ENCODE results near the gene GNB1.

The GNB1 gene

GRCh38 chr1:1779691-1780597, 110.9 kb downstream of the GNB1 start:
- peak; percentile 45 for DNase-seq

GRCh38 chr1:1779320-1779675, 111.6 kb downstream of the GNB1 start:
- DNase-seq = no peak

- peak; percentile 45 for DNase-seq
Observed at GRCh38 chr1:1778663-1779319, 112.1 kb downstream of the GNB1 start.

- peak; percentile 70 for DNase-seq
Observed at GRCh38 chr1:1777950-1778662, 112.8 kb downstream of the GNB1 start, which contains the start of gene NADK. NADK (minus strand) TSS chr1:1778470; CDS start chr1:1765406, 13,064 bp downstream.

- DNase-seq = no peak
Observed at GRCh38 chr1:1777583-1777899, 113.3 kb downstream of the GNB1 start.

- DNase-seq = no peak
Observed at GRCh38 chr1:1776672-1777582, 114.0 kb downstream of the GNB1 start.

GRCh38 chr1:1775327-1776226, 115.3 kb downstream of the GNB1 start:
- DNase-seq = no peak

- no peak for DNase-seq
Observed at GRCh38 chr1:1773874-1774273, 117.0 kb downstream of the GNB1 start.

GRCh38 chr1:1771096-1771495, 119.8 kb downstream of the GNB1 start:
- DNase-seq = no peak

- no peak for DNase-seq
Observed at GRCh38 chr1:1770102-1770501, 120.8 kb downstream of the GNB1 start.

GRCh38 chr1:1768249-1768992, 122.5 kb downstream of the GNB1 start:
- no peak for DNase-seq

- no peak for DNase-seq
Observed at GRCh38 chr1:1764876-1765470, 125.9 kb downstream of the GNB1 start.

- no peak for DNase-seq
Observed at GRCh38 chr1:1763657-1764621, 126.9 kb downstream of the GNB1 start.

GRCh38 chr1:1761504-1762376, 129.1 kb downstream of the GNB1 start:
- no peak for DNase-seq

GRCh38 chr1:1760715-1761114, 130.2 kb downstream of the GNB1 start:
- DNase-seq = no peak

GRCh38 chr1:1760345-1760650, 130.6 kb downstream of the GNB1 start:
- no peak for DNase-seq

- DNase-seq = no peak
Observed at GRCh38 chr1:1759456-1760344, 131.2 kb downstream of the GNB1 start.

Measured in GDM1 (cell line).